Measurements from ENCODE around the gene ZNF431.

DNA sequence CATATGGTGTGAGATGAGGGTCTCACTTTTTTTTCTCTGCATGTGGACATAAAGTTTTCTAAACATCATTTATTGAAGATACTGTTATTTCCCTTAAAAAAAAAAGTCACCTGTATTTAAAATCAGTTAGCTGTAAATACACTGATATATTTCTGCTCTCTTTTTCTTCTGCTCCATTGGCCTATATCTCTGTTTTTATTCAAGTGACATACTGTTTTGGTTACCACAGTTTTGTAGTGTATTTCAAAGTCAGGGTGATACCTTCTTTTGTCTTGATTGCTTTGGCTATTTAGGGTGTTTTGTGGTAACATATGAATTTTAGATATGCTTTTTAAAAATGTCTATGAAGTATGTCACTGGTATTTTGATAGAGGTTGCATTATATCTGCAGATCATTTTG is 15.8 kb upstream of the ZNF431 start:
- TF ChIP-seq, protein P1, sequence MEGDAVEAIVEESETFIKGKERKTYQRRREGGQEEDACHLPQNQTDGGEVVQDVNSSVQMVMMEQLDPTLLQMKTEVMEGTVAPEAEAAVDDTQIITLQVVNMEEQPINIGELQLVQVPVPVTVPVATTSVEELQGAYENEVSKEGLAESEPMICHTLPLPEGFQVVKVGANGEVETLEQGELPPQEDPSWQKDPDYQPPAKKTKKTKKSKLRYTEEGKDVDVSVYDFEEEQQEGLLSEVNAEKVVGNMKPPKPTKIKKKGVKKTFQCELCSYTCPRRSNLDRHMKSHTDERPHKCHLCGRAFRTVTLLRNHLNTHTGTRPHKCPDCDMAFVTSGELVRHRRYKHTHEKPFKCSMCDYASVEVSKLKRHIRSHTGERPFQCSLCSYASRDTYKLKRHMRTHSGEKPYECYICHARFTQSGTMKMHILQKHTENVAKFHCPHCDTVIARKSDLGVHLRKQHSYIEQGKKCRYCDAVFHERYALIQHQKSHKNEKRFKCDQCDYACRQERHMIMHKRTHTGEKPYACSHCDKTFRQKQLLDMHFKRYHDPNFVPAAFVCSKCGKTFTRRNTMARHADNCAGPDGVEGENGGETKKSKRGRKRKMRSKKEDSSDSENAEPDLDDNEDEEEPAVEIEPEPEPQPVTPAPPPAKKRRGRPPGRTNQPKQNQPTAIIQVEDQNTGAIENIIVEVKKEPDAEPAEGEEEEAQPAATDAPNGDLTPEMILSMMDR (IDR thresholded peaks at IDR 0.05; ENCODE audit: insufficient read depth, low read length), result no peak
- TF ChIP-seq, protein P2, sequence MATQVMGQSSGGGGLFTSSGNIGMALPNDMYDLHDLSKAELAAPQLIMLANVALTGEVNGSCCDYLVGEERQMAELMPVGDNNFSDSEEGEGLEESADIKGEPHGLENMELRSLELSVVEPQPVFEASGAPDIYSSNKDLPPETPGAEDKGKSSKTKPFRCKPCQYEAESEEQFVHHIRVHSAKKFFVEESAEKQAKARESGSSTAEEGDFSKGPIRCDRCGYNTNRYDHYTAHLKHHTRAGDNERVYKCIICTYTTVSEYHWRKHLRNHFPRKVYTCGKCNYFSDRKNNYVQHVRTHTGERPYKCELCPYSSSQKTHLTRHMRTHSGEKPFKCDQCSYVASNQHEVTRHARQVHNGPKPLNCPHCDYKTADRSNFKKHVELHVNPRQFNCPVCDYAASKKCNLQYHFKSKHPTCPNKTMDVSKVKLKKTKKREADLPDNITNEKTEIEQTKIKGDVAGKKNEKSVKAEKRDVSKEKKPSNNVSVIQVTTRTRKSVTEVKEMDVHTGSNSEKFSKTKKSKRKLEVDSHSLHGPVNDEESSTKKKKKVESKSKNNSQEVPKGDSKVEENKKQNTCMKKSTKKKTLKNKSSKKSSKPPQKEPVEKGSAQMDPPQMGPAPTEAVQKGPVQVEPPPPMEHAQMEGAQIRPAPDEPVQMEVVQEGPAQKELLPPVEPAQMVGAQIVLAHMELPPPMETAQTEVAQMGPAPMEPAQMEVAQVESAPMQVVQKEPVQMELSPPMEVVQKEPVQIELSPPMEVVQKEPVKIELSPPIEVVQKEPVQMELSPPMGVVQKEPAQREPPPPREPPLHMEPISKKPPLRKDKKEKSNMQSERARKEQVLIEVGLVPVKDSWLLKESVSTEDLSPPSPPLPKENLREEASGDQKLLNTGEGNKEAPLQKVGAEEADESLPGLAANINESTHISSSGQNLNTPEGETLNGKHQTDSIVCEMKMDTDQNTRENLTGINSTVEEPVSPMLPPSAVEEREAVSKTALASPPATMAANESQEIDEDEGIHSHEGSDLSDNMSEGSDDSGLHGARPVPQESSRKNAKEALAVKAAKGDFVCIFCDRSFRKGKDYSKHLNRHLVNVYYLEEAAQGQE (IDR thresholded peaks at IDR 0.05; ENCODE audit: insufficient replicate concordance, low read depth), result no peak
- no peak for TF ChIP-seq POLR2AphosphoS5 (IDR thresholded peaks at IDR 0.05; ENCODE audit: low read depth)
